Measurements from ENCODE around the gene SLC17A9. TPM values are rescaled to one million over a fixed set of nuclear protein-coding genes. Genes with fewer than 3 reads are reported as not detected.

Gene SLC17A9
- total RNA-seq, 1 donor from 2014 or later: 3.9 TPM

DNA sequence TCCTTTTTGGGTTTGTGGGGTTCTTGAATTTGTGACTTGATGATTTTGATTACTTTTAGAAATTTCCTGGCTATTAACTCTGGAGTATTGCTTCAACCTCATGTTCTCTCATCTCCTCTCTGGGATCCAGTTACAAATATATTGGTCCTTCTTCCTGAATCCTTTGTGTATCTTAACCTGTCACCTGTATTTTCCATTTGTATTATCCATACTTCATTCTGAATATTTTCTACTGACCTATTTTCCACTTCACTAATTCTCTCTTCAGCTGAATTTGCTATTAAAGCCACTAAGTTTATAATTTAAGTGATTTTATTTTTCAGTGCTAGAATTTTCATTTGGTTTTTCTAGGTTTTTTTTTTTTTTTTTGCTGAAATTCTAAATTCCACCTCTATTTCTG lies 60.7 kb downstream of the SLC17A9 start:
- no peak for TF ChIP-seq CTCF (conservative IDR thresholded peaks at IDR 0.05)
- Mint-ChIP-seq H3K9me3 (peaks cover 9% of the 10 kb centered on the region), H3K4me3 (no peak overlapping the region), H3K36me3 (no peaks in the 10 kb centered on the region), H3K27me3 (peaks cover 65% of the 10 kb centered on the region), H3K4me1 (ENCODE audit: unreplicated experiment) (peaks cover 17% of the 10 kb centered on the region), H3K27ac (no peak overlapping the region)
- DNase-seq (ENCODE audit: extremely low spot score, unreplicated experiment): no peak

- Mint-ChIP-seq H3K27ac (no peak overlapping the region), H3K4me3 (peak overlapping the region; percentile 26), H3K9me3 (peaks cover 9% of the 10 kb centered on the region), H3K27me3 (peaks cover 59% of the 10 kb centered on the region), H3K4me1 (ENCODE audit: unreplicated experiment) (peaks cover 18% of the 10 kb centered on the region), H3K36me3 (no peaks in the 10 kb centered on the region)
- no peak for TF ChIP-seq CTCF (conservative IDR thresholded peaks at IDR 0.05)
- no peak for DNase-seq (ENCODE audit: extremely low spot score, unreplicated experiment)
These were observed 61.8 kb downstream of the SLC17A9 start for GRCh38 chr20:63014287-63014686.

DNA sequence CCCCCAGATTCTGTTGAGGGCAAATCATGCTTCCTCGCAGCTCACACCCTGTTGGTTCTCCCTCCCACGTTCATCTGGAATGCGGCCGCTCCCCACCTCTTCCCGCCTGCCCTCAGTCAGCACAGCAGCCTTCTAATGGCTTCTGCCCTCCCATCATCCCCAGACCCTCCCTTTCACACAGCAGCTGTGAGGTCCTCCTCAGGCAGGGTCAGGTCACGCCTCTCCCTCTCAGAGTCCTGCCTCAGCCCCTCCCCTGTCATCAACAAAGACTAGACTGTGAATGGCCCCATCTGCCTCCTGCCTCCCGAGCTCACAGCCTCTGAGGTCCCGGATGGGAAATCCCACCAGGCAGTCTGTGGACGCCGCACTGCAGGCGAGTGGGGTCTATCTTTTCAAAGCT lies 62.2 kb downstream of the SLC17A9 start:
- Mint-ChIP-seq H3K9me3 (peaks cover 9% of the 10 kb centered on the region), H3K27ac (peak overlapping the region; percentile 67), H3K27me3 (peaks cover 64% of the 10 kb centered on the region), H3K36me3 (no peaks in the 10 kb centered on the region), H3K4me1 (ENCODE audit: unreplicated experiment) (peaks cover 22% of the 10 kb centered on the region), H3K4me3 (peak overlapping the region; percentile 52)
- no peak for TF ChIP-seq CTCF (conservative IDR thresholded peaks at IDR 0.05)
- no peak for DNase-seq (ENCODE audit: extremely low spot score, unreplicated experiment)

DNA sequence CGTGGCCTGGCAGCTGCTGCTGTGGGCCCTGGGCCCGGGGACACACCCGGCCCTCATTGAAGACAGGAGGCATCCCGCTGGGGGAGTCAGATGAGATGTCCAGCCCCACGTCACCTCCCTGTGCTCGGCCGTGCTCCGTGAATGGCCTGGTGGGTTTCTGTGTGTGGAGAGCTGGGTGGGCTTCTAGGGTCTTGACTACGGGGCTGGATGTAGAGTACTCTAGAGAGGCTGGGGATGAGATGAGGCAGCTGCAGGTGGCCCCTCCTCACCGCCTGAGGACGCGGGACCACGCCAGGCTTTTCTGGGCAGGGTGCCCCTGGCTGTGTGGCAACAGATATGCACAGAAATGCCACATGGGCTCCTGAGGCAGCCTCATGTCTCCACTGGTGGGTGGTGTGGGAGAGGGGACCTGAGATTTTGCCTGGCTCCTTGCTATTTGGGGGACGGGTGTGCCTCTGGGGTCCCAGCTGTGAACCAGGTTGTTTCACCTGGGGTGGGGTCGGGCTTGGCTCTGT lies 62.7 kb downstream of the SLC17A9 start:
- no peak for DNase-seq (ENCODE audit: extremely low spot score, unreplicated experiment)
- no peaks in the 10 kb centered on the region for H3K36me3 Mint-ChIP-seq
- H3K27ac Mint-ChIP-seq: peak overlapping the region; percentile 67
- H3K4me3 Mint-ChIP-seq: no peak overlapping the region
- H3K27me3 Mint-ChIP-seq: peaks cover 61% of the 10 kb centered on the region
- no peak for TF ChIP-seq CTCF (conservative IDR thresholded peaks at IDR 0.05)
- peaks cover 22% of the 10 kb centered on the region for H3K4me1 Mint-ChIP-seq (ENCODE audit: unreplicated experiment)
- peaks cover 9% of the 10 kb centered on the region for H3K9me3 Mint-ChIP-seq

GRCh38 chr20:63015662-63016361 lies 63.3 kb downstream of the SLC17A9 start:
- Mint-ChIP-seq H3K36me3 (no peaks in the 10 kb centered on the region), H3K9me3 (peaks cover 9% of the 10 kb centered on the region), H3K4me1 (ENCODE audit: unreplicated experiment) (peaks cover 22% of the 10 kb centered on the region), H3K27ac (no peak overlapping the region), H3K4me3 (no peak overlapping the region), H3K27me3 (peaks cover 57% of the 10 kb centered on the region)
- DNase-seq (ENCODE audit: extremely low spot score, unreplicated experiment): no peak
- TF ChIP-seq CTCF (conservative IDR thresholded peaks at IDR 0.05): no peak
